AG04450 (cell line): ENCODE measurements around the gene CENPC. TPM values are rescaled to one million over a fixed set of nuclear protein-coding genes. Genes with fewer than 3 reads are reported as not detected.
"Not testable (repeated sequence)": the region's sequence is repeated elsewhere in the genome, so short reads cannot be mapped to it uniquely, and the experiment has no call there.

Source experiments
- CTCF ChIA-PET: fragments of 300-600, 350-600 bp; formaldehyde crosslinking; extraction: SDS; loops from one replicate; lab custom pipeline; 2022; ENCODE audit warnings: antibody characterized with exemption, inconsistent platforms; lab: Charles Lee
- POLR2A ChIA-PET: fragments of 350-600 bp; formaldehyde crosslinking; extraction: SDS; loops from one replicate; lab custom pipeline; 2021; ENCODE audit warnings: antibody characterized with exemption, inconsistent platforms; lab: Yijun Ruan, JAX
- DNase-seq: peaks from one replicate; pipeline ENCODE4 v3.0.0-alpha.2; 2011; ENCODE audit warnings: low read depth, low spot score
- H3K27ac ChIP-seq: one replicate; pipeline ENCODE4 v1.5.1; 2012; ENCODE audit warnings: low read depth, low read length, control low read depth
- H3K27me3 ChIP-seq: one replicate; pipeline ENCODE4 v1.6.0; 2012; ENCODE audit warnings: low read length; ENCODE audit not compliant: control insufficient read depth, insufficient read depth
- H3K4me3 ChIP-seq: 2 replicates; pipeline ENCODE4 v1.5.1; 2011; ENCODE audit warnings: mild to moderate bottlenecking, low read depth, low read length, control low read depth
- H3K9me3 ChIP-seq: 2 replicates; pipeline ENCODE4 v1.5.1; 2012; ENCODE audit warnings: low read length; ENCODE audit not compliant: control insufficient read depth, insufficient read depth
- CTCF ChIP-seq: IDR thresholded peaks from 2 replicates; pipeline ENCODE4 v1.5.1; 2011; ENCODE audit warnings: low read depth, low read length, control low read depth, inconsistent platforms
- polyA plus RNA-seq: library from polyadenylated mRNA; depleted of rRNA; stranded (reverse); fragments of >200 nt; gene quantifications from 2 replicates; pipeline ENCODE4 v1.2.3, GENCODE V29; 2011

Gene CENPC
- polyA plus RNA-seq, 1 experiment = 8.0 TPM

GRCh38 chr4:67447873-67448272 is 97.4 kb downstream of the CENPC start:
- H3K9me3 ChIP-seq = no peaks in the 10 kb centered on the region; the same call in 1 of the 2 replicates
- DNase-seq = no peak
- POLR2A ChIA-PET = no interaction called here
- TF ChIP-seq CTCF = no peak
- H3K27me3 ChIP-seq = no peaks in the 10 kb centered on the region
- H3K27ac ChIP-seq = no peak overlapping the region
- CTCF ChIA-PET = no interaction called here
- no peak overlapping the region for H3K4me3 ChIP-seq

- ChIA-PET CTCF (interaction anchor here (0.6 kb wide), 1 partner anchor 31 kb away, joined by 4 read pairs; no protein-coding TSS in a partner anchor), POLR2A (no interaction called here)
- H3K27ac ChIP-seq = no peak overlapping the region
- DNase-seq = no peak
- no peak overlapping the region for H3K4me3 ChIP-seq
- no peaks in the 10 kb centered on the region; the same call in 1 of the 2 replicates for H3K9me3 ChIP-seq
- TF ChIP-seq CTCF = no peak
- H3K27me3 ChIP-seq = no peaks in the 10 kb centered on the region
These were observed 98.5 kb downstream of the CENPC start for GRCh38 chr4:67446811-67447210.

- H3K27ac ChIP-seq, H3K4me3 ChIP-seq, CTCF ChIA-PET, POLR2A ChIA-PET, DNase-seq, H3K9me3 ChIP-seq, H3K27me3 ChIP-seq: not testable (repeated sequence)
These were observed 99.4 kb downstream of the CENPC start for GRCh38 chr4:67445881-67446280.

GRCh38 chr4:67438975-67439374 is 106.3 kb downstream of the CENPC start:
- POLR2A ChIA-PET = no interaction called here

GRCh38 chr4:67437974-67438713 is 107.2 kb downstream of the CENPC start:
- Histone ChIP-seq H3K4me3 (no peak overlapping the region), H3K27me3 (no peaks in the 10 kb centered on the region), H3K27ac (no peak overlapping the region), H3K9me3 (no peaks in the 10 kb centered on the region)
- TF ChIP-seq CTCF = no peak
- ChIA-PET CTCF (no interaction called here), POLR2A (no interaction called here)
- peak; percentile 33 for DNase-seq

More at GRCh38 chr4:67438975-67439374, 106.3 kb downstream of the CENPC start:
- CTCF ChIA-PET = interaction anchor here (1.0 kb wide), 1 partner anchor 46 kb away, joined by 3 read pairs; no protein-coding TSS in a partner anchor
- no peak for TF ChIP-seq CTCF
- no peaks in the 10 kb centered on the region for H3K27me3 ChIP-seq
- no peaks in the 10 kb centered on the region for H3K9me3 ChIP-seq
- H3K27ac ChIP-seq = no peak overlapping the region
- no peak overlapping the region for H3K4me3 ChIP-seq
- DNase-seq = no peak
